GM21390 (cell line): ENCODE results near the gene SELENOW.
"Not testable (repeated sequence)": the region's sequence is repeated elsewhere in the genome, so short reads cannot be mapped to it uniquely, and the experiment has no call there.

Experiments
- ATAC-seq: cut with Tn5 transposase; IDR thresholded peaks from one replicate; pipeline ENCODE4 v1.9.1; 2021; ENCODE audit not compliant: unreplicated experiment

The SELENOW gene

GRCh38 chr19:47778049-47778953 lies at the start of gene SELENOW:
Gene SELENOW (plus strand): TSS chr19:47778703. CDS start chr19:47778786, 83 bp downstream.
- peak; percentile 79 for ATAC-seq

GRCh38 chr19:47729468-47729798 lies 49.1 kb upstream of the SELENOW start:
- no peak for ATAC-seq

GRCh38 chr19:47729799-47730520 lies 48.5 kb upstream of the SELENOW start:
- no peak for ATAC-seq

- ATAC-seq = no peak
Measured at GRCh38 chr19:47730521-47730889, 48.0 kb upstream of the SELENOW start.

- no peak for ATAC-seq
Measured at GRCh38 chr19:47730910-47731309, 47.6 kb upstream of the SELENOW start.

- no peak for ATAC-seq
Measured at GRCh38 chr19:47735131-47735530, 43.4 kb upstream of the SELENOW start.

GRCh38 chr19:47740866-47741519 lies 37.5 kb upstream of the SELENOW start:
- no peak for ATAC-seq

- ATAC-seq = no peak
Measured at GRCh38 chr19:47741544-47742140, 36.9 kb upstream of the SELENOW start.

- ATAC-seq = no peak
Measured at GRCh38 chr19:47742634-47743033, 35.9 kb upstream of the SELENOW start.

GRCh38 chr19:47745010-47745901 lies 33.2 kb upstream of the SELENOW start, which contains the start of gene NOP53:
Gene NOP53 (plus strand): TSS chr19:47745546. CDS start chr19:47745560, 14 bp downstream.
- peak; percentile 62 for ATAC-seq

GRCh38 chr19:47746129-47746528 lies 32.4 kb upstream of the SELENOW start:
- ATAC-seq = not testable (repeated sequence)

GRCh38 chr19:47749326-47749725 lies 29.2 kb upstream of the SELENOW start:
- no peak for ATAC-seq

- no peak for ATAC-seq
Measured at GRCh38 chr19:47750752-47751151, 27.8 kb upstream of the SELENOW start.

GRCh38 chr19:47752440-47753211 lies 25.9 kb upstream of the SELENOW start:
- no peak for ATAC-seq

GRCh38 chr19:47754206-47755064 lies 24.1 kb upstream of the SELENOW start:
- no peak for ATAC-seq

- ATAC-seq = no peak
Measured at GRCh38 chr19:47755065-47755761, 23.3 kb upstream of the SELENOW start.

- no peak for ATAC-seq
Measured at GRCh38 chr19:47755762-47756626, 22.5 kb upstream of the SELENOW start.
